ENCODE results near the gene TMEM201.

The TMEM201 gene

DNA sequence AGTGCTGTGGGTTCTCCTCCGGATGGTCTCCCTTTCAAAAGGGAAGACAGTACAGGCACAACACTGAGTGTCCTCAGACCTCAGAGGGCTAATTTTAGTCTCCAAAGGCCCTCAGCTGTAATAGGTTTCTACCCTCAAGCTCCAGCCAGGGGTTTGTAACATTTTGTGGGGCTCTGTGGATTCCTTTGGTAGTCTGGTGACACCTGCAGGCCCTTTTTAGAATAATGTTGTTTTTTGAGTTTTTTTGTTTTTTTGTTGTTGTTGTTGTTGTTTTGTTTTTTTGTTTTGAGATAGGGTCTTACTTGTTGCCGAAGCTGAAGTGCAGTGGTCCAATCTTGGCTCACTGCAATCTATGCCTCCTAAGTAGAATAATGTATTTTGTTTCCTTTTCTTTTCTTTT lies 15.0 kb upstream of the TMEM201 start:
- peak; percentile 28 for DNase-seq
- in situ Hi-C loops (cut with HindIII; ENCODE audit: low pct_ligation_motif_present, low pct_unique_long_range_greater_than_20kb, low sequenced_read_pairs): no loop called here

GRCh38 chr1:9575486-9575885 lies 13.2 kb upstream of the TMEM201 start:
- no peak for DNase-seq
- in situ Hi-C loops (cut with HindIII; ENCODE audit: low pct_ligation_motif_present, low pct_unique_long_range_greater_than_20kb, low sequenced_read_pairs): no loop called here

- in situ Hi-C loops (cut with HindIII; ENCODE audit: low pct_ligation_motif_present, low pct_unique_long_range_greater_than_20kb, low sequenced_read_pairs): no loop called here
- DNase-seq: no peak
Measured at GRCh38 chr1:9576903-9577302, 11.8 kb upstream of the TMEM201 start.

- in situ Hi-C loops (cut with HindIII; ENCODE audit: low pct_ligation_motif_present, low pct_unique_long_range_greater_than_20kb, low sequenced_read_pairs): no loop called here
Measured at GRCh38 chr1:9577423-9577822, 11.3 kb upstream of the TMEM201 start.

DNA sequence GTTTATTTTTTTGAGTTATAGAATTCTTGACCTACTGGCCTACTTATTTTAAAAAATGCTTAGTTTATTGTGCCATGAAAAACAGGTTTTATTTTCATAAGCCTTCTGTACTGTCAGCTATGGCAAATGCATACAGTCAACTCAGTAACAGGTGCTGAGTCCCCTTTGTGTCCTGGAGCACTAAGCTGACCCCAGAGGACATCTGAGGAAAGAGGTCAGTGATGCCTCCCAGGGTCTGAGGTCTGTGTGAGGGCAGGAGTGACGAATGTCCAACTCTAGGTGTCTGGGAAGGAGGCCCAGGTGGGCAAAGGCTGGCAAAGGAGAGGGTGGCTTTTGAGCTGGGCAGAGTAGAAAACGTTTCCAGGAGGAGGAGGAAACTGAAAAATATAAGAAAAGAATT lies 7.8 kb upstream of the TMEM201 start:
- in situ Hi-C loops (cut with HindIII; ENCODE audit: low pct_ligation_motif_present, low pct_unique_long_range_greater_than_20kb, low sequenced_read_pairs): no loop called here
- DNase-seq: no peak

More at GRCh38 chr1:9577423-9577822, 11.3 kb upstream of the TMEM201 start:
- DNase-seq: no peak

DNA sequence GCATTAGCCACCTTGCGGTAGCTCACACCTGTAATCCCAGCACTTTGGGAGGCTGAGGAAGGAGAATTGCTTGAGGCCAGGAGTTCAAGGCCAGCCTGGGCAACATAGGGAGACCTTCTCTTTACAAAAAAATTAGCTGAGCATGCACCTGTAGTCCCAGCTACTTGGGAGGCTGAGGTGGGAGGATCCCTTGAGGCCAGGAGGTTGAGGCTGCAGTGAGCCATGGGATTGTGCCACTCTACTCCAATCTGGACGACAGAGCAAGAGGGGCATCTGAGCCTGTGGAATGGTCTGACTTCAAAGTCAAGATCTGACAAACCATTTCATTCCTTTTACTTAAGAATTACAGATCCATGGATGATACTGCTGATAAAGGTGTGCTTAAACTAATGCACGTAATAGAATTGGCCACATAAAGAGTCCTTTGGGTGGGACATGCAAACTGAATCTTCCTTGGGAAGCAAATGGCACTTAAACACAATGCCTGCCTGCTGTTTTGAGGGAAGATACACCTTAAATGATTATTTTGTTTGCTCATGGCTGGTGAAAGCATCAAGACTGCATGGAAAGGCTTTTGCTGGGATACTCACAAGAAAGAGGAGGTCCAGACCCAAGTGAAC lies 2.5 kb upstream of the TMEM201 start:
- no peak for DNase-seq
- in situ Hi-C loops (cut with HindIII; ENCODE audit: low pct_ligation_motif_present, low pct_unique_long_range_greater_than_20kb, low sequenced_read_pairs): no loop called here

DNA sequence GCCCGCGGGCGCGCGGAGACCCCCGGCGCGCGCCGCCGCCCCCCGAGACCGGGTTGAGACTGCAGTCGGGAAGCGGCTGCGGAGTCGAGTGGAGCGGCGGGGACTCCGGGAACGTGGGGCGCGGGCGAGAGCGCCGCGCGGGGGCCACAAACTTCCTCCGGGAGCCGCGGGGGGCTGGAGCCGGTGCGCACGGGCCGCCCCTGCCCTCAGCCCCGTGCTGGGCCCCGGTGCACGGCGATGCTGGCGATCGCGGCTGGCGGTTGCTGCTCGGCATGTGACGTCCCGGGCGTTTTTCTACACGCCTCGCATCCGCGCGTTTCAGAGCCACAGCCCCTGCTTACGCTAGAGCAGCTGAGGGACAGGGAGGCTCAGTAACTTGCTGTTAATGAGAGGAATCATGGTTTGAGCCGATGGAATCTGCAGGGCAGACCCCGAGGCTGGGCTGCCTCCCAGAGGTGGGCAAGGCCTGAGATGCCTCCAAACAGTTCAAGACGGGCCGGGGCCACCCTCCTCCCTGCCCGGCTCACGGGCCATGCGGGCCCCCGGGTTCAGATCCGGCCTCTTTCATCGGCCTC lies 520 bp downstream of the TMEM201 start:
- in situ Hi-C loops (cut with HindIII; ENCODE audit: low pct_ligation_motif_present, low pct_unique_long_range_greater_than_20kb, low sequenced_read_pairs): no loop called here
- DNase-seq: peak; percentile 28

DNA sequence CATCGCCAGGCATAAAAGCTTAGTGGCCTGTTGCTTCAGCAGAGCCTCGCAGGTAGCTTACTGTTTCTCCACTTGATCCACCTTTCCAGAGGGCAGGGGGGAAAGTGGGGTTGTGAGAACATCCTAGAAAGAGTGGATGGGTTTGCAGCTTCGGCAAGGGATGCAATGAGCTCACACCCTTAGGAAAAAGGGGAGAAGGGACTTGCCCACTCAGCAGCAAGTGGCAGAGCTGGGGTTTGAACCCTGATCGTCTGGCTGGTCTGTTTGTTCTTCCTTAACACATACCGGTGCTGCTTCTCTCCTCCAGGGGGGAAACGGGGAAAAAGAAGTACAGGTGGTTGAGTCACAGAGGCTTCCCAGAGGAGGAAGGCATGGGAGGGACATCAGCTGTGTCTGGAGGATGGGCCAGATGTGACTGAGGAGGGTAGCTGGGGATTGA lies 1.0 kb downstream of the TMEM201 start:
- in situ Hi-C loops (cut with HindIII; ENCODE audit: low pct_ligation_motif_present, low pct_unique_long_range_greater_than_20kb, low sequenced_read_pairs): no loop called here
- DNase-seq: peak; percentile 11

DNA sequence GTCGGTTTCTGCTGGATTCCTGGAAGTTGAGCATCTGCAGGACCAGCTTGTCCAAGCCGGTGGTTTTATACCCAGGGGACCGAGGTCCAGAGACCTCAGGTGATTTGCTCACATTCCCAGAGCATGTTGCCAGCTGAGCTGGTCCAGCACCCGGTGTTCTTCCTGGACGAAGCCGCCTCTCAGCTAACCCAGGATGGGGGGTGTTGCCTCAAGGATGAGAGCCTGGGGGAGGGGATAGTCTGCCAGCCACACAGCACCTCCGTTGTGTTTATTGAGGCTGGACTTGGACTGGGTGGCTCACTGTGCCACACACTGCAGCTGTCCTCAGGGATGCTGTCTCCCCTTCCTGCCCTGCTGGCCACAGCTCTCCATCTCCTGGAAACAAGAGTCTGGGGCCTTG lies 1.5 kb downstream of the TMEM201 start:
- DNase-seq: no peak
- in situ Hi-C loops (cut with HindIII; ENCODE audit: low pct_ligation_motif_present, low pct_unique_long_range_greater_than_20kb, low sequenced_read_pairs): no loop called here

DNA sequence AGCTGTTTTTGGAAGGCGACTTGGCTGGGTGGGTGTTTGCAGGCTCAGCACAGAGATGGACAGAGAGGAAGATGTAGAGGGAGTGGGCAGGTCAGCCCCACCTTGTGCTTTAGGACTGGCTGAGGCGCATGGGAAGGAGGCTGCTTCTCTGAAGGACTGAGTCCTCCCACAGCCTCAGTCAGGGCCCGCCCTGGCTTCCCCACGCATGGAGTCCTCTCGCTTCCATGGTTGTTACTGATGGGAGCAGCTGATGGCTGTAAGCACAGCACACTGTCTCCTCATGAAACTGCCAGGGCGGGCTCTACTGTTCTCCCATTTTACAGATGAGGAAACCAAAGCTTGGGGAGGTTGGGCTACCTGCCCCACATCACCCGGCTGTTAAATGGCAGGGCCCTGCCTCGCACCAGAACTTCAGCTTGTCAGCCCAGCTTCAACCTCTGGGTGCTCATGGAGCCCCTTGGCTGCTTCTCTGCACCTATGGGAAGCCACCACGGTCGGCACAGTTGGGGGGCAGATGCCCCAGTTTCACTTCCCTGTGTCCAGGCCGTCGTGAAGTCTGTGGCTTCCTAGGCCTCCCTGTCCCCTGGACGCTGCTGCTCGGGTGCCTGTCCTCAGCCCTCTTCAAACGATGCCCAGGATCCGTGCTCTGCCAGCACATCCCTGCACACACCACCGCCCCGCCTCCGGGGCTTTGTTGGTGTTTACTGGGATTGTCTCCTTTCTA lies 2.4 kb downstream of the TMEM201 start:
- no peak for DNase-seq
- in situ Hi-C loops (cut with HindIII; ENCODE audit: low pct_ligation_motif_present, low pct_unique_long_range_greater_than_20kb, low sequenced_read_pairs): no loop called here

GRCh38 chr1:9591669-9592509 lies 3.2 kb downstream of the TMEM201 start:
- no peak for DNase-seq
- in situ Hi-C loops (cut with HindIII; ENCODE audit: low pct_ligation_motif_present, low pct_unique_long_range_greater_than_20kb, low sequenced_read_pairs): no loop called here

- no peak for DNase-seq
- in situ Hi-C loops (cut with HindIII; ENCODE audit: low pct_ligation_motif_present, low pct_unique_long_range_greater_than_20kb, low sequenced_read_pairs): no loop called here
Measured at GRCh38 chr1:9592510-9593075, 3.9 kb downstream of the TMEM201 start.

DNA sequence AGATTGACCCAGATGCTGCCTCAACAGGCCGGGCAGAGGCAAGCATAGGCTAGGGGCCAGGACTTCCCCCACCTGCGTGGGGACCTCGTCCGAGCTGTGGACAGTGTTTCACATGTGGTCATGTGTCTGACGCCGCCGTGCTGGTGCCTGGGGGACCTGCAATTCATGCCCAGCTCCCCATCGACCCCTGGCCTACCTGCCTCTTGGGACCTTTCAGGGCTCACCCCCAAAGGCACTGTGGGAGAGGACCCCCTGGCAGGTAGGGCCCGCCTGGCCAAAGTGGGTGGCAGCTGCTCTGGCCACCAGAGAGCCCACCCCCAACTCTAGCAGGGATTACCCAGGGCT lies 4.4 kb downstream of the TMEM201 start:
- DNase-seq: no peak

DNA sequence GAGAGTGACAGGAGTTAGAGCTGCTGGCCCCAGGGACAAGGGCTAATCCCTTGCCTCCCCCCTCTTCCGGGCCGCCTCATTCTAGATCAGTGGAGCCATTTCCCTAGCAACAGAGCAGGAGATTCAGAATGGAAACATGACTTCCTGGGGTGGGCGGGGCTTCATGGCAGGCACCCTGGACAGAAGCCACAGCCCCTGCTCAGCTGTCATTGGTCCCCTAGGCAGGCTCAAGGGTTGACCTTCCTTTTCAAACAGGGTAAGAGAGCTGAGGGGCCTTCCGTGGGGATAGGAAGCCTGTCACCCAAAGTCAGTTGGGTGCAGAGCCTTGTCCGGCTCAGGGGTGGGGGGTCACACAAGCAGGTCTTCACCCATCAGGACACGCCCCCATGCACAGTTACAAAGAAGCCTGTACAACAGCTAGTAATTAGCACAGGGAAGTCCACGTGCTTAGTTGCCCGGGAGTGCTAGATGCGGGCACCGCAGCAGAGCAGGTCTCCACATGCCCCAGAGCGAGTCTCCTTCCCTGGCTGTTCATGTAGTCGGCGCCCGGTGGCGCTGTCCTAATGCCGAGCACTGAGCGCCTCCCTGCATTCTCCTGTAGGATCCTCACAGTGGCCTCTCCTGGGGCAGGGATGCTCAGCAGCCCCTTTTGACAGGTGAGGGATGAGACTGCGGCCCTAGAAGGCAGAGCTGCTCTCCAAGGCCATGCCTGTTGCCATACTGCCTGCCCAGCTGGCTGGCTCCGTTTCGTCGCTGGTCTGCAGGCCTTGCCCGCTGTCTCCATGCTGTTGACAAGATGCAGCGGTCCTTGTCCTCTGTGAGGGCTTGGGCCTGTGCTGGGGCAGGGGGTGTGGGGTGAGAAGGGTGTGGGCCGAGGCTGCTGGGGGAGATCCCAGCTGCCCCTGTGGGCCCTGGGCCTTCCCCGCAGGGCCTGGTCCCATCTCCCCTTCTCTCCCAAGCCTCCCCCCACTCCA lies 5.1 kb downstream of the TMEM201 start:
- in situ Hi-C loops (cut with HindIII; ENCODE audit: low pct_ligation_motif_present, low pct_unique_long_range_greater_than_20kb, low sequenced_read_pairs): no loop called here
- DNase-seq: peak; percentile 38

More for the DNA sequence above, 4.4 kb downstream of the TMEM201 start:
- in situ Hi-C loops (cut with HindIII; ENCODE audit: low pct_ligation_motif_present, low pct_unique_long_range_greater_than_20kb, low sequenced_read_pairs): no loop called here

- DNase-seq: no peak
- in situ Hi-C loops (cut with HindIII; ENCODE audit: low pct_ligation_motif_present, low pct_unique_long_range_greater_than_20kb, low sequenced_read_pairs): no loop called here
Measured at GRCh38 chr1:9594471-9595155, 5.9 kb downstream of the TMEM201 start.

DNA sequence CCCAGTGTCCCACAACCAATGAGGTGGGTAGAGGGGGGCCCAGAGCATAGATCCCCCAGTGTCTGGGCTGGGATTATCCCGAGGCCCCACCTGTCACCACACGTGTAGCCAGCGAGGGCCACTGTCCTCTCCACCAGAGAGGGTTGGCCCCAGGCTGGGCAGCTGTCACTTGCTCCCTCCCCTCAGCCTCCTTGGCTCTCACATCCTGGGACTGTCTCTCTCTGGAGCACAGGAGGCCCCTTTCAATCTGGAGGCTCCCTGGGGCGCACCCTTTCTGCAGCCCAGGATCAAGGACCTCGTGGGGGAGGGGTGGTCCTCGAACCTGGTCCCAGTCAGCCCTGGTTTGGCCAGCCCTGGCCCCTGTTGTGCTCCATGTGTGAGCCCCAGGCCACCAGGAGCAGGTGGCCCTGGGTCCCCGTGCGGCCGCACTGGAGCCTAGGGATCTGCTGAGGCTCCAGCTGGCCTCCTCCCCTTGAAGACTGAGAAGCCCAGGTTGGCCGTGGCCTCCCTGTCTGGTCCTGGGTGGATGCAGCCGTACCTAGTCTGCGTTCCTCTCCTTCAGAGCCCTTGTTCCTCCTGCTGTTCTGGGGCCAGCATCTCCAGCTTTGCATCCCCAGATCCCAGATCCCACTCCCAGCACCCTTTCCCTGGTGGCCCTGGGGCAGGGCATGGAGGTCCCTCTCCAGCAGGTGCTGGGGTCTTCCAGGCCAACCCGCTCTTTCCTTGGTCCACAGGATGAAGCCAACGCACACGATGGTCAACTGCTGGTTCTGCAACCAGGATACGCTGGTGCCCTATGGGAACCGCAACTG lies 6.7 kb downstream of the TMEM201 start:
- in situ Hi-C loops (cut with HindIII; ENCODE audit: low pct_ligation_motif_present, low pct_unique_long_range_greater_than_20kb, low sequenced_read_pairs): no loop called here
- no peak for DNase-seq

DNA sequence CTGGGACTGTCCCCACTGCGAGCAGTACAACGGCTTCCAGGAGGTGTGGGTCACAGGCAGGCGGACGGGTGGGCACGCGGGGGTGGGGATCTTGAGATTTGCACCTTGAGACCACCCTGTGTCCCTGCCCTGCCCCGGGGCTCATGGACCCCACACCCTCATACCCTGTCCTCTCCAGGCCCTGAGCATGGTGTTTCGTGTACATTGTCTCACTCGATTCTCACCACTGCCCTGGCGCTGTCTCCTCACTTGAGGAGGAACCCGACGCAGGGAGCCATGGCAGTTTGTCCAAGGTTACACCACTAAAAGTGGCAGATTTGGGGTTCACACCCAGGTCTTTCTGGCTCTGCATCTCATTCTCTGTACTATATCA lies 7.2 kb downstream of the TMEM201 start:
- in situ Hi-C loops (cut with HindIII; ENCODE audit: low pct_ligation_motif_present, low pct_unique_long_range_greater_than_20kb, low sequenced_read_pairs): no loop called here
- DNase-seq: no peak
